ENCODE measurements around the gene MYH14.
"Not testable (repeated sequence)": the region's sequence is repeated elsewhere in the genome, so short reads cannot be mapped to it uniquely, and the experiment has no call there.

The MYH14 gene

DNA sequence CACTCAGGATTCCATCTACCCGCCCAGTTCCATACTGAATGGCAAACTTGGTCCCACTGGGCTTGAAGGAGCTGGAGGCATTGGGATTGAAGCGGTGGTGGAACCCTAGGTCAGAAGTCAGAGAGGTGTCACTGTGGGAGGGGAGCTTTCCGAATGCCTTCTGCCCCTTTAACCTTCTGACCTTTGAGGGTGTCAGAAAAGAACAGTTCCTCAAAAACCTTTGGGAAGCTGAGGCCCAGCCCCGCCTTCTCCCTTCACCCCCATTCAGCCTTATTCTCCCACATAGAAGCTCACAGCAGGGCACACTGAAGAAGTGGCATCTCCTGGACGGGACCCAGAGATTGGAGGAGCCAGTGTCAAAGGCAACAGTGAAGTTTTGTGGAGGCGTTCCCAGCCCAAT, 133.6 kb downstream of the MYH14 start:
- not testable (repeated sequence) for DNase-seq

DNA sequence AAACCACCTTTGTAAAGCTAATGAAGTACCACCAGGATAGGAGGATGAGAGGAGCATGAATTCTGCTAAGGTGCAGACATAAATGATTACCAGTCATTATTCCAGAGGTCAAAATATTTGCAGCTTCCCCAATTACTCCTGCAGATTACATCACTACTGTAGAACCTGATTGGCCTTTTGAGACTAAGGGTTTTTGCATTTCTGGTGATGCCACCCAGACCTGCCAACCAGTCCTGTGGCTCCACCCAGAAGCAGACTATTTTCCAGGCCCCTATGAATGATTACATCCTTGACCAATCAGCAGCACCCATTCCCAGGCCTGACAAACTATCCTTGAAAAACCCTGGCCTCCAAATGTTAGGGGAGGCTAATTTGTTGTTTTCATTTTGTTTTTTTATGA, 136.9 kb downstream of the MYH14 start:
- DNase-seq = no peak

DNA sequence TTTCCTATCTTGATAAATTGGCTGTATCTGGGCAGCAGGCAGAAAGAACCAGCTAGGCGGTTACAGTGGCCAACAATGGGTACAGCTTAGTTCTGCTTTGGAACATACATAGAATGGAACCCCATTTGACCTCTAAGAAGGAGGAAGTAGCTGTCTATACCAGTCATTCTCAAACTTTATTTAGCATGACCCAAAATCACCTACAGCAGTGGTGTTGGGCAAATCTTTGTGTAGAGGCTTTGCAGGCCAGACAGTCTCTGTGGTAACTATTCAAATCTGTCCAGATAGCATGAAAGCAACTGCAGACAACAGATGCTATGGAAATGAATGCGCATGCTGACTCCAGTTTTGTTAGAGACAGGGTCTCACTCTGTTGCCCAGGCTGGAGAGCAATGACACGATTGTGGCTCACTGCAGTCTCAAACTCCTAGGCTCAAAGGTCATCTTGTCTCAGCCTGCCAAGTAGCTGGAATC, 137.7 kb downstream of the MYH14 start:
- DNase-seq = no peak

DNA sequence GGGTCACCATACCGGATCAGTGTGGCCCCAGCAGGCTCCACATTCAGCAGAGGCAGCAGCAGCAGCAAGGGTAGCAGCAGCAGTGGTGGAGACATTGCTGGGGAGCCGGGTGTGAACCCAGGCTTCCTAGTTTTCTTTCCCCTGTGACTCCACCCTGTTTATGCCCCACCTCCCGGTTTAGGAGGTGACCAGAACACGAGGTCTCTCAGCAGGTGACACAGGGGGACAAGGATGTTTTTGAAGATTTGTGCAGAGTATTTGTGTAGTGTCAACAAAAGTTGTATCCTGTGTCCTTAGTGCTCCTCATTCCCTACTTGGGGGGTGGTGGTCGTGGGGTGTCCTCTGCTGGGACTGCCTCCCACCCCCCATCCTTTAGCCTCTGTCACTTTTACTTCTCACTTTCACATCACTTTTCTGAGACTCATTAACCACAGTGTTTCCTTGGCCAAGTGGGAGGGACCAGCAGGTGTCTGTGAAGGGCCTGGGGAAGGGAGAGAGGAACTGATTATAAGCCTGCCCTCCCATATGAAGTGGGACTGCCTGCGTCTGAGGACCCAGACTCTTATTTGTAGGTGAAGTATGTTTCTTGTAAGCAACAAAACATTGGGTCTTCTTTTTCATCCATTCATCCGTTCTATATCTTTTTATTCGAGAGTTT, 141.4 kb downstream of the MYH14 start:
- no peak for DNase-seq

DNA sequence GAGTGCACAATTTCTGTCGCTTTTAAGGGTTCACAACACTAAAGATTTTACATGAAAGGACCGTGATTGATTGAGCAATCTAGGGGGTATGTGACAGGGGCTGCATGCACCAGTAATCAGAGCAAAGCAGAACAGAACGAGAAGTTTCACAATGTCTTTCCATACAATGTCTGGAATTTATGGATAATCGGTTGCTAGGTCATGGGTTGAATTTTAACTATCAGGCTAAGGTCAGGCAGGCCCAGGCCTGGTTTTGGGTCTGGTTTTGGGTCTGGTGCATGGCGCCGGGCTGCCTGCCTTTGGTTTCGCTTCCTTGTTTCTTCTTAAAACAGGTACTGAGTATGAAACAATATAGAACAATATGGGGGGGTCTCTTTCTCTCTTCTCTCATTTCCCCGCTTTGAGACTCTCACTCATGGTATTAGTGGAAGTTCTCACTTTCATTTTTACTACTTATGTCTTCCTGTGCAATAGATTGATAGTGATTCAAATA, 143.7 kb downstream of the MYH14 start:
- not testable (repeated sequence) for DNase-seq

DNA sequence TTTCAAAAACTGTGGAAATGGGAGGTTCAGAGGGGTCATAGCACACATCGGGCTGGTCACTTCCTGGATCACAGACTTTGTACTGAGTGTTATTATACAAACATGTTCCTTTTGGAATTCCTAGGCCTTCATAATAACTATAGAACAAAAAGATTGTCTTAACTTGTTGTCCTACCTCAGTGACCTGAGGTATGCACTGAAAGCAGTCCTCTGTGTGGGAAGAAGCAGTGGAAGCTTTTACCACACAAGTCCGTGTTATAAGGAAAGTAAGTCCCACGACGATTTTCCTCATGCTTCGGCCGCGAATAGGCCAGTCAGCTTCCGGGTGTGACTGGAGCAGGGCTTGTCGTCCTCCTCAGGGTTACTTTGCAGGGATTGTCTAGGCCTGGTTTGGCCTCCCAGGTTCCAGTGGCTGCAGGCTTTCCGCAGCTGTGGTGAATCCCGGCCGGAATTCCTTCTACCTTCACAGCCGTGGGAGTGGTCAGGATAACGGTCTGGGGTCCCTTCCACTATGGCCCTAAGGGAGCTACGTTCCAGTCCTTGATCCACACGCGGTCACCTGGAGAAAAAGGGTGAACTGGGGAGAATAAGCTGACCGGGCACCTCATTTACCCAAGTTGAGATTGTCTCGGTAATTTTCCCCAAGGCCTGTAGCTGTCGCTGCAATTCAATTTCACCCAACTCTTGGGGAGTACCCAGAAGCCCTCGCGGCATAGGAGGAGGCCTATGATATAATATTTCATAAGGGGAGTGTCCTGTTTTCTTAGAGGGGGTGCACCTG, 146.0 kb downstream of the MYH14 start:
- DNase-seq = no peak

DNA sequence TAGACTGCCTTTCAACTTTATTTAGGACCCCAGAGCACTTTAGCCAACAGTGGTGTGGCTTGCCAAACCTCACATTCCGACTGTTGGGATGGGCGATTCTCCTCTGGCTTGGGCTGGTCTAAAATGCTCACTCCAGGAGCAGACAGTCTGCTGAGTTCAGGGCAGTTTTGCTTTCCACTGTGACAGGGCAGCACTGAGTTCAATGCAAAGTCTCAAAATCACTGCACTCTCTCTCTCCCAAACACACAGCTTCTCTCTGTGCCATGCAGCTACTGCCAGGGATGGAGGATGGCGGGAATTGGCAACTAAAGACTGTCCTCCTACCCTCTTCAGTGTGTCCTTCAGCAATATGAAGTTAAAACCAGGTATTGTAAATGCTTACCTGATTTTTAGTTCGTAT, 148.8 kb downstream of the MYH14 start:
- DNase-seq = no peak

DNA sequence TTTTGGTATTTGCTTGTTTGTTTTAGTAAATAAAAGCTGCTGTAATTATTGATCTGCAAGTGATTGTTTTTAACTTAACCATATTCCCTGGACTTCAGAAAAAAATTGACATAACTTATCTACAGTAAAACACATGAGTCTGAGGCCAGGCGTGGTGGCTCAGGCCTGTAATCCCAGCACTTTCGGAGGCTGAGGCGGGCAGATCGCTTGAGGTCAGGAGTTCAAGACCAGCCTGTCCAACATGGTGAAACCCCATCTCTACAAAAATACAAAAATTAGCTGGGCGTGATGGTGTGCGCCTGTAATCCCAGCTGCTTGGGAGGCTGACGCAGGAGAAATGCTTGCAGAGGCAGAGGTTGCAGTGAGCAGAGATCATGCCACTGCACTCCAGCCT, 150.1 kb downstream of the MYH14 start:
- not testable (repeated sequence) for DNase-seq

DNA sequence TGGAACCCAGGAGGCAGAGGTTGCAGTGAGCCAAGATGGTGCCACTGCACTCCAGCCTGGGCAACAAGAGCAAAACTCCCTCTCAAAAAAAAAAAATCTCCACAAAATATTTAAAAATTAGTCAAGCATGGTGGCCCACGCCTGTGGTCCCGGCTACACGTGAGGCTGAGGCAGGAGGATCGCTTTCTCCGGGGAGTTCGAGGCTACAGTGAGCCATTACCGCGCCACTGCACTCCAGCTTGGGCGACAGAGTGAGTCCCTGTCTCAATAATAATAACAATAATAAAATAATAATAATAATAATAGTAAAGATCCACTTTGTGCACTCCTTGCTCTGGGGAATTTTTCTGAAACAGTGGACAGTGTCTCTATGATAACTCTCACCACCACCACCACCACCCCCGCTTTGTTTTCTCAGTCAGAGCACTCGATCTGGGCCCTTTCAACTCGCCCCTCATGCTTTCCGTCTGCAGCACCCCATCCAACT, 153.3 kb downstream of the MYH14 start:
- no peak for DNase-seq

DNA sequence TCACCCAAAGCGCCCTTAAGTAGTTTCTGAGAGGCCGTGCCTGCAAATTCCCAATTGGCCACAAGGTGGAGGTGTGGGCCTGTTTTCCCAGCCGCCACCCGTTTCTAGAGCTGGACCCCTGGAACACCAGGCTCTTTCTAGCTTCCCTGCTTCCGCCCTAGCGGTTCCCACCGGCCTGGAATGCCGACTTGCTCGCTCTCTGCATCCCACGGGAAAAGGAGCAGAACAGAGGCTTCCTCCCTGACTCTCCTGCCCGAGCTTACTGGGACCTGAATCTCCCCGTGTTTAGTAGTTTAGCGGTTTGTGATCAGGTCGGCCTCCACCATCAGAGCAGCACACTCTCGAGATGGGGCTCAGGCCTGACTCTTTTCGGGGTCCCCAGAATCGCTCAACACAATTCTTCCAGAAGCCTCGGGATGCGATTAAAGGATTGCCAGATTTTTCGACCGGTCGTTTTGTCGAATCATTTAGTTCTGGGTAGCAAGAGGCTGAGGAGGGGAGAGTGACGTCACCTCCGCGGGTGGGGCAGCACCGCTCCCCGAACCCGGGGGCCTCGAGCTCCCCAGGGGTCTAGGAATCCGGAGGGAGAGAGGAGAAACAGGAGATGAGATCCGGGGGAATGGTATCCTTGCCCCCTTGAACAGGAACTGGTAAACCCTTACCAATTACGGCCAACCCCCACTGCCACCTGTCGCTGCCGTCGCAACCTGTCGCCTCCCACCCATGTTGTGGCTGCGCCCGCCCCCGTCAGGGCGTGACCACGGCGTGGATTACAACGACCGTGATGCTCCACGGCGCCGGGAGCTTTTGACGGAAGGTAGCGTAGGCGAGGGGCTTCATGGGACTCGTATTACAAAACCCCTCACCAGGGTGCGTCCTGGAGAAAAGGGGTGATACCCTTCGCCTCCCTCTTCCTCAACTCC, 154.0 kb downstream of the MYH14 start:
- peak; percentile 91 for DNase-seq

DNA sequence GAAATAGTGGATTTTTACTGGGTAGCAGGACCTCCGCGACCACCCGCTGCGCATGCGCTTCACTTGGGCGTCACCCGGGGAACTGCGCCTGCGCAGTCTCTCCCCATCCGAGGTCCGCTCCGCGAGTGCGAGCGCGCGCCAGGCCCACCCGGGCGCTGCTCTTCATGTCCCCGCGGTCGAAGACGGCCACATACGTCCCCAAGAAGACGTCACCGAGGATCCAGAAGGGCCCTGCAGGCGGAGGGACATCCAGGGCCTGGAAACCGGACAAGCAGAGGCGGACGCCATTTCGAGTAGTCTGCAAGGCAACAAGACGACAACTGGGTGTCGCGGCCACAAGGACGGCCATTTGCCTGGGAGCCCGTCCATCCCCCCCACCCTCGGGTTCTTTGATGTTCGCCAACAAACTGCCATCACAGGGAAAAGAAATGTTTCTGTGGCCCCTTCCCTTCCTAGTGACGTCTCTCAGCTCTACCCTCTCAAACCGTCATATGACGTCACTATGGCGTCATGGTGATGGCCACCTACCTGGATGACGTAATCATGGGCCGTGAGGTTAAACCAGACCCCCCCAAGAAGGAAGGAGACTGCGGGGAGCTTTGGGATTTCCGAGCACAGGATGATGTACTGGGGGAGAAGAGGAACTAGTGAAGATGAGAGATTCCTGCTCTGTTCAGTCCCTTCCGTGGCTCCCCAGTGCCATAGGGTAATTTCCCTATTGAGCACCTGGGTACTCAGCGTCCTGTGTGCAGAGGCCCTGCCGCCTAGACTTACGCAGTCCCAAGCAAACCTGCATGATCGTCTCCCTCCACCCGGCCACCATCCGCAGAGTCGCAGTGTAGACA, 155.3 kb downstream of the MYH14 start:
- peak; percentile 89 for DNase-seq

DNA sequence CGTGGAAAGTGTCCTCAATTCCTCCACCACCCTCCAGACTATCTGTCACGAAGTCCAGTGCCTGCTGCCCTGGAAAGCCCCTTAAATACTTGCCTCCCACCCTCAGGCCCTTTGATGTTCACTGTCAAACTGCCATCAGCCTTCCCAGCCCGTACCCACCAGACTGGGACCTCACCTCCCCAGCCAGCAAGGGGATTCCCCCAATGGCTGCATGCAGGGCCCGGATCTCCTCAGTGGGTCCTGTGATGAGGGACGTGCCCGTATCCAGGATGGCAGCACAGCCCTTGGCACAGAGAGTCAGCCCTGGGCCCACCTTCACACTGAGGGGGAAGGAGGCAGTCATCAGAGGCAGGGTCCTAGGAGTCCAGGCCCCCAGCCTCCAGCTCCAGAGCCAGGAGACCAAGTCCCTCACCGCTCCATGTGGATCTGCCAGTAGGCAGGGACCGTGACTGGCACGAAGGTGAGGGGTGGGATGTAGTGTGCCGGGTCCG, 156.0 kb downstream of the MYH14 start:
- DNase-seq = no peak

Measured in CD4-positive, alpha-beta T cell treated with Interleukin-12 subunit alpha and Interleukin-12 subunit beta, for 1 hour (primary cell).